HL-60 (cell line): ENCODE results near the gene MACC1.
A peak's percentile ranks its signal among the peaks of the same experiment; 100 is the strongest.

ENCODE experiments used
- DNase-seq, 2 experiments: peaks; one replicate each; pipeline ENCODE4 v3.0.0-alpha.2; 2010 to 2020; ENCODE audit warnings: low read depth in 1 of 2, low spot score in 1 of 2
- H3K27ac ChIP-seq: fragments of 250-450 bp; sonication (Bioruptor Pico); replicated peaks from 2 replicates; pipeline ENCODE4 v1.5.1; 2020; ENCODE audit warnings: mild to moderate bottlenecking, moderate library complexity
- H3K27me3 ChIP-seq: fragments of 250-450 bp; sonication (Bioruptor Pico); 2 replicates; pipeline ENCODE4 v1.5.1; 2021; ENCODE audit warnings: mild to moderate bottlenecking, moderate library complexity; ENCODE audit not compliant: insufficient read depth, poor library complexity, severe bottlenecking
- H3K4me3 ChIP-seq: replicated peaks from 2 replicates; pipeline ENCODE4 v1.5.1; 2011; ENCODE audit warnings: mild to moderate bottlenecking, control low read depth, low read length; ENCODE audit not compliant: insufficient read depth
- GABPA ChIP-seq: IDR thresholded peaks from 2 replicates; pipeline ENCODE4 v1.6.1; 2012; ENCODE audit warnings: low read depth
- POLR2AphosphoS5 ChIP-seq: IDR thresholded peaks from 2 replicates; pipeline ENCODE4 v1.6.1; 2012; ENCODE audit warnings: low read depth
- SPI1 ChIP-seq: IDR thresholded peaks from 2 replicates; pipeline ENCODE4 v1.6.1; 2012; ENCODE audit warnings: low read depth, mild to moderate bottlenecking, borderline replicate concordance
- TF ChIP-seq, protein P1 (sequence below): IDR thresholded peaks from 2 replicates; pipeline ENCODE4 v1.6.1; 2012; ENCODE audit warnings: low read depth; ENCODE audit not compliant: insufficient replicate concordance
- TF ChIP-seq, protein P2 (sequence below): IDR thresholded peaks from one replicate; pipeline ENCODE4 v1.5.1; 2011; ENCODE audit warnings: low read length, control low read depth, inconsistent platforms; ENCODE audit not compliant: insufficient read depth

Gene MACC1

DNA sequence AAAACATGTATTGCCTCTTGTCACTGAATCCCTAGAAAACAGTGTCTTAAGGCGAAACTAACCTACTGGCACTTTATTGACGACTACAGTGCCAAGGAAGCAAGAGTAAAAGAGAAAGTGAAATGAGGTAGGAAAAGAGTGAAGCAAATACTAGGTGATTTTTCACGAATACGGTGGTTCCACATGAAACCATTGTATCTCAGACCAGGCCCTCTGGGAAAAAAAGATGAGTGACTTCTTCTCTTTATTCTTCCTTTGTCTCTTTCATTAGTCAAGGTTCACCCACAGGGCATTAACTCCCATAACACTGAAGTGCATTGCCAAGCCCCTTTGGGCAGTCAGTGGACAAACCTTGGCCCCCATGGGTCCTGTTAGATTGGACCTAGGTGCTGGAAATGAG, 16.2 kb upstream of the MACC1 start:
- DNase-seq: no peak
- Histone ChIP-seq H3K27me3 (no peaks in the 10 kb centered on the region), H3K27ac (no peak overlapping the region), H3K4me3 (no peak overlapping the region)
- TF ChIP-seq POLR2AphosphoS5: no peak
- TF ChIP-seq, protein P1, sequence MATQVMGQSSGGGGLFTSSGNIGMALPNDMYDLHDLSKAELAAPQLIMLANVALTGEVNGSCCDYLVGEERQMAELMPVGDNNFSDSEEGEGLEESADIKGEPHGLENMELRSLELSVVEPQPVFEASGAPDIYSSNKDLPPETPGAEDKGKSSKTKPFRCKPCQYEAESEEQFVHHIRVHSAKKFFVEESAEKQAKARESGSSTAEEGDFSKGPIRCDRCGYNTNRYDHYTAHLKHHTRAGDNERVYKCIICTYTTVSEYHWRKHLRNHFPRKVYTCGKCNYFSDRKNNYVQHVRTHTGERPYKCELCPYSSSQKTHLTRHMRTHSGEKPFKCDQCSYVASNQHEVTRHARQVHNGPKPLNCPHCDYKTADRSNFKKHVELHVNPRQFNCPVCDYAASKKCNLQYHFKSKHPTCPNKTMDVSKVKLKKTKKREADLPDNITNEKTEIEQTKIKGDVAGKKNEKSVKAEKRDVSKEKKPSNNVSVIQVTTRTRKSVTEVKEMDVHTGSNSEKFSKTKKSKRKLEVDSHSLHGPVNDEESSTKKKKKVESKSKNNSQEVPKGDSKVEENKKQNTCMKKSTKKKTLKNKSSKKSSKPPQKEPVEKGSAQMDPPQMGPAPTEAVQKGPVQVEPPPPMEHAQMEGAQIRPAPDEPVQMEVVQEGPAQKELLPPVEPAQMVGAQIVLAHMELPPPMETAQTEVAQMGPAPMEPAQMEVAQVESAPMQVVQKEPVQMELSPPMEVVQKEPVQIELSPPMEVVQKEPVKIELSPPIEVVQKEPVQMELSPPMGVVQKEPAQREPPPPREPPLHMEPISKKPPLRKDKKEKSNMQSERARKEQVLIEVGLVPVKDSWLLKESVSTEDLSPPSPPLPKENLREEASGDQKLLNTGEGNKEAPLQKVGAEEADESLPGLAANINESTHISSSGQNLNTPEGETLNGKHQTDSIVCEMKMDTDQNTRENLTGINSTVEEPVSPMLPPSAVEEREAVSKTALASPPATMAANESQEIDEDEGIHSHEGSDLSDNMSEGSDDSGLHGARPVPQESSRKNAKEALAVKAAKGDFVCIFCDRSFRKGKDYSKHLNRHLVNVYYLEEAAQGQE: no peak
- TF ChIP-seq, protein P2, sequence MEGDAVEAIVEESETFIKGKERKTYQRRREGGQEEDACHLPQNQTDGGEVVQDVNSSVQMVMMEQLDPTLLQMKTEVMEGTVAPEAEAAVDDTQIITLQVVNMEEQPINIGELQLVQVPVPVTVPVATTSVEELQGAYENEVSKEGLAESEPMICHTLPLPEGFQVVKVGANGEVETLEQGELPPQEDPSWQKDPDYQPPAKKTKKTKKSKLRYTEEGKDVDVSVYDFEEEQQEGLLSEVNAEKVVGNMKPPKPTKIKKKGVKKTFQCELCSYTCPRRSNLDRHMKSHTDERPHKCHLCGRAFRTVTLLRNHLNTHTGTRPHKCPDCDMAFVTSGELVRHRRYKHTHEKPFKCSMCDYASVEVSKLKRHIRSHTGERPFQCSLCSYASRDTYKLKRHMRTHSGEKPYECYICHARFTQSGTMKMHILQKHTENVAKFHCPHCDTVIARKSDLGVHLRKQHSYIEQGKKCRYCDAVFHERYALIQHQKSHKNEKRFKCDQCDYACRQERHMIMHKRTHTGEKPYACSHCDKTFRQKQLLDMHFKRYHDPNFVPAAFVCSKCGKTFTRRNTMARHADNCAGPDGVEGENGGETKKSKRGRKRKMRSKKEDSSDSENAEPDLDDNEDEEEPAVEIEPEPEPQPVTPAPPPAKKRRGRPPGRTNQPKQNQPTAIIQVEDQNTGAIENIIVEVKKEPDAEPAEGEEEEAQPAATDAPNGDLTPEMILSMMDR: no peak
- no peak for TF ChIP-seq GABPA
- TF ChIP-seq SPI1: no peak

GRCh38 chr7:20232848-20233247, 15.7 kb upstream of the MACC1 start:
- Histone ChIP-seq H3K27ac (no peak overlapping the region), H3K4me3 (no peak overlapping the region), H3K27me3 (no peaks in the 10 kb centered on the region)
- no peak for DNase-seq
- TF ChIP-seq, protein P2: no peak
- TF ChIP-seq GABPA: no peak
- TF ChIP-seq, protein P1: no peak

DNA sequence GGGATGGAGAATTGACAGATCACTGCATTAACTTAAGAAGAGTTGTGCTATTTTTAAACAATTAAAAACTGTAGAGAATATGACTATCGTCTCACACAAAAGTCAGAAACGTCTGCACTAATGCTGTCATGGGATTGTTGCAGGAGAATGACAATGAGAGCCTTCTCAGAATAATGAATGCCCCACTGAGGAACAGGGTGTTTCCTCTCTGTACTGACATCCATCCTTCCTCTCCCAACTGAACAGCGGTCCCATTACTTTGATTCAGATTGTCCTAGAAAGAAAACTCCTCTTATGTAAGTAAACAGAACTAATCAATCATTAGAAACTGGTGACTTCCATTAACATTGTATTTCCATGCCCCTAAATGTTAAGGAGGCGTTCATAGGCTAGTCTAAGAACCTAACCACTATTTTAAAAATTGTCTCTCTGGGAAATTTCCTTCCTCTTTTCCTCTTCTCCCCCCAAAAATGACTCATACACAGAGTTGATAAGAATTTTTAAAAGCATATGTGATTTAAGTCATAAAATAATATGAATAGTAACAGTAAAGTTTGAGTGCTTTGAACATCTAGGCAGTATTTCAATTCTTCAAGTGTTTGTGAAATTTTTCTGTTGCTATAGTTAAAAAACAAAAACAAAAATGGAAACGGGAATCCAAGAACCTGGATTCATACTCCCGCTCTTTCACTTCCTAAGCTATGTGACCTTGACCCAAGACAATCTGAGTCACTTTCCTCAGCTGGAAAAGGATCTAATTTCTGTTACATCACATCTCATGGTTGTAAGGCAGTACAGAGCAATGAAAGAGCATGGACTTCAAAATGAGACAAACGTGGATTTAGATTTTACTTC, 12.7 kb upstream of the MACC1 start:
- H3K27ac ChIP-seq: no peak overlapping the region
- no peak for TF ChIP-seq GABPA
- DNase-seq: peak in 1 of 2 experiments; percentile 16
- H3K4me3 ChIP-seq: no peak overlapping the region
- H3K27me3 ChIP-seq: no peaks in the 10 kb centered on the region

DNA sequence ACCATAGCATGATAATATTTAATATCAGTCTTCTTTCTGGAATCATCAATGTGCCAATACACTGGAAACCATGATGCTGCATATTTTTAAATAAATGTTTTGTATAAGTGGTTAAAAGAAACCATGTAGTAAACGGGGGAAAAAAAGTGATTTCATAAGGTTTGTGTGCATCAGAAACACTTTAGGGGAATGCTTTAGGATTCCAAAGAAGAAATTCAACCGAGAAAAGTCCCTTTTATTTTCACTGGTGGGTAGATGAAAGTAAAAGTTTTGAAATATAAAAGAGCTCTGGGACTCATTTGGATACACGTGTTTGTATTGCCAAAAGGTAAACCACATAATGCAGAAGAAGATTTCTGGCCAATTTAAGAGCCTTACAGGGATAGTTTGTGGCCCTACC, 11.9 kb upstream of the MACC1 start:
- no peak overlapping the region for H3K27ac ChIP-seq
- no peak for DNase-seq
- H3K4me3 ChIP-seq: no peak overlapping the region
- H3K27me3 ChIP-seq: no peaks in the 10 kb centered on the region
- TF ChIP-seq, protein P1: no peak
- TF ChIP-seq GABPA (no peak), SPI1 (no peak), POLR2AphosphoS5 (no peak)
- TF ChIP-seq, protein P2: no peak
